Loucy (cell line): ENCODE measurements around the gene NAV2.

Experiments used
- H2AFZ ChIP-seq: fragments of 200-600 bp; sonication (generic); 2 replicates; pipeline ENCODE4 v1.6.0; 2016; ENCODE audit warnings: antibody characterized with exemption, mild to moderate bottlenecking, low read length, moderate library complexity
- H3F3A ChIP-seq: fragments of 200-600 bp; 2 replicates; pipeline ENCODE4 v1.6.0; 2016; ENCODE audit warnings: antibody characterized with exemption, low read depth, mild to moderate bottlenecking
- H3K27me3 ChIP-seq: fragments of 200-600 bp; sonication (generic); 2 replicates; pipeline ENCODE4 v1.6.1; 2014; ENCODE audit warnings: low read length, mild to moderate bottlenecking; ENCODE audit not compliant: insufficient read depth, poor library complexity, severe bottlenecking
- H3K36me3 ChIP-seq: fragments of 200-600 bp; sonication (generic); 2 replicates; pipeline ENCODE4 v1.6.1; 2016; ENCODE audit warnings: low read length; ENCODE audit not compliant: insufficient read depth
- H3K4me1 ChIP-seq: fragments of 200-600 bp; sonication (generic); 2 replicates; pipeline ENCODE4 v1.5.1; 2014; ENCODE audit warnings: low read length, mild to moderate bottlenecking; ENCODE audit not compliant: insufficient read depth, poor library complexity, severe bottlenecking
- H3K4me2 ChIP-seq: fragments of 200-600 bp; sonication (generic); 2 replicates; pipeline ENCODE4 v1.6.0; 2014; ENCODE audit warnings: antibody characterized with exemption, low read length, low read depth, mild to moderate bottlenecking; ENCODE audit not compliant: poor library complexity, severe bottlenecking
- H3K4me3 ChIP-seq: fragments of 200-600 bp; sonication (generic); 2 replicates; pipeline ENCODE4 v1.5.1; 2014; ENCODE audit warnings: low read length, mild to moderate bottlenecking, mixed read lengths; ENCODE audit not compliant: poor library complexity, severe bottlenecking
- H3K79me2 ChIP-seq: fragments of 200-600 bp; sonication (generic); 2 replicates; pipeline ENCODE4 v1.6.1; 2014; ENCODE audit warnings: low read length; ENCODE audit not compliant: insufficient read depth
- H3K9ac ChIP-seq: fragments of 200-600 bp; sonication (generic); 2 replicates; pipeline ENCODE4 v1.6.0; 2014; ENCODE audit warnings: mild to moderate bottlenecking, low read depth, low read length, moderate library complexity; ENCODE audit not compliant: poor library complexity, severe bottlenecking
- H3K9me2 ChIP-seq: fragments of 200-600 bp; sonication (generic); replicated peaks from 2 replicates; pipeline ENCODE4 v1.6.1; 2016; ENCODE audit warnings: low read depth, low read length, mixed read lengths
- H3K9me3 ChIP-seq: fragments of 200-600 bp; sonication (generic); 2 replicates; pipeline ENCODE4 v1.6.1; 2014; ENCODE audit warnings: mild to moderate bottlenecking, antibody characterized with exemption, low read length, low read depth; ENCODE audit not compliant: insufficient read depth
- H4K20me1 ChIP-seq: fragments of 200-600 bp; sonication (generic); 2 replicates; pipeline ENCODE4 v1.6.0; 2014; ENCODE audit warnings: antibody characterized with exemption, low read length, mild to moderate bottlenecking; ENCODE audit not compliant: insufficient read depth, poor library complexity, severe bottlenecking
- EZH2phosphoT487 ChIP-seq: fragments of 200-600 bp; IDR thresholded peaks from 2 replicates; pipeline ENCODE4 v1.6.1; 2018; ENCODE audit warnings: antibody characterized with exemption, mild to moderate bottlenecking, moderate library complexity, borderline replicate concordance
- TF ChIP-seq, protein P1 (sequence below): fragments of 200-600 bp; sonication (generic); conservative IDR thresholded peaks from 2 replicates; pipeline ENCODE4 v1.5.1; 2014; ENCODE audit warnings: mild to moderate bottlenecking, antibody characterized with exemption, low read length

The NAV2 gene, protein sequence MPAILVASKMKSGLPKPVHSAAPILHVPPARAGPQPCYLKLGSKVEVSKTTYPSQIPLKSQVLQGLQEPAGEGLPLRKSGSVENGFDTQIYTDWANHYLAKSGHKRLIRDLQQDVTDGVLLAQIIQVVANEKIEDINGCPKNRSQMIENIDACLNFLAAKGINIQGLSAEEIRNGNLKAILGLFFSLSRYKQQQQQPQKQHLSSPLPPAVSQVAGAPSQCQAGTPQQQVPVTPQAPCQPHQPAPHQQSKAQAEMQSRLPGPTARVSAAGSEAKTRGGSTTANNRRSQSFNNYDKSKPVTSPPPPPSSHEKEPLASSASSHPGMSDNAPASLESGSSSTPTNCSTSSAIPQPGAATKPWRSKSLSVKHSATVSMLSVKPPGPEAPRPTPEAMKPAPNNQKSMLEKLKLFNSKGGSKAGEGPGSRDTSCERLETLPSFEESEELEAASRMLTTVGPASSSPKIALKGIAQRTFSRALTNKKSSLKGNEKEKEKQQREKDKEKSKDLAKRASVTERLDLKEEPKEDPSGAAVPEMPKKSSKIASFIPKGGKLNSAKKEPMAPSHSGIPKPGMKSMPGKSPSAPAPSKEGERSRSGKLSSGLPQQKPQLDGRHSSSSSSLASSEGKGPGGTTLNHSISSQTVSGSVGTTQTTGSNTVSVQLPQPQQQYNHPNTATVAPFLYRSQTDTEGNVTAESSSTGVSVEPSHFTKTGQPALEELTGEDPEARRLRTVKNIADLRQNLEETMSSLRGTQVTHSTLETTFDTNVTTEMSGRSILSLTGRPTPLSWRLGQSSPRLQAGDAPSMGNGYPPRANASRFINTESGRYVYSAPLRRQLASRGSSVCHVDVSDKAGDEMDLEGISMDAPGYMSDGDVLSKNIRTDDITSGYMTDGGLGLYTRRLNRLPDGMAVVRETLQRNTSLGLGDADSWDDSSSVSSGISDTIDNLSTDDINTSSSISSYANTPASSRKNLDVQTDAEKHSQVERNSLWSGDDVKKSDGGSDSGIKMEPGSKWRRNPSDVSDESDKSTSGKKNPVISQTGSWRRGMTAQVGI (N-terminal part only)

DNA sequence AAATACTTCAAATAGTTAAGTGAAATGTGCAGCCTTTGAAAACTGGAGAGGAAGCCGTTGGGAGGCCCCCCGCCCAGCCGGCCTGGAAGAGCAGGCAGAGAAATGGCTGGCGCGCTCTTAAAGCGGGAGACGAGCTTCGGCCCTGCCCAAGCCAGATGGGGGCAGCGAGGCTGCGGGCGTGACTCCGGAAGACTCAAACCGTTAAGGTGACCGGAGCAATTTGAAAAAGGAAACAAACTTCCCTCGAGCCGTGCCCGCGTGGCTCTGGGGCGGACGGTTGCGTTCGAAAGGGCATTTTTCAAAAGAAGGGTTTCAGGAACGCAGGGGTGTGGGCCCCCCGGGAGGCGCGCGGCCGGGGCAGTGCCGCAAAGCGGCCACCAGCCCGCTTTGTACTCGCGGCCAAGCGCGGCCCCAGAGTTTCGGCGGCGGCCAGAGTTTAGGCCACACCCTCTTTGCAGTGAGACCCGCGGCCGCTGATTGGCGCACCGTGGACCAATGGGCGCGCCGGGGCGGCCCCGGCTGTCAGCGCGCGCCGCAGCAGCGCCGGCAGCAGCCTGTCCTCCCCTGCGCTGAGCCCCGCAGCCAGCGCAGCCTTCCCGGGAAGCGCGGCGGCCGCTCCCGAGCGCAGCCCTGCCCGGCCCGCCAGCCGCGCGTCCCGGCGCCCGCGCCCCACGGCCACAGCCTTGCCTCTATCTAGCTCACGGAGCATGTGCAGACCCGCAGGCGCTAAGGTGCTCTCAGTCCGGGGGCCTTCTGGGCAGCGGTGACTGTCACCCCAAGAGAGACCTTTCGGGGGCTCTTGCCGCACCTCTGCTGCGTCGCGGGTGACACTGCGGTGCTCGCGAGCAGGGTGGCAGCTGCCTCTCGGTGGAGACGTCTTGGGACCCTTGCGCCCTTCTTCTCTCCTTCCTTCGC is at the start of gene NAV2:
Gene NAV2 (plus strand): TSS at position 557 of the 915 bp plus-strand sequence. CDS start 859 bp downstream, outside the sequence.
- Histone ChIP-seq H2AFZ (peak within 1 kb of the TSS; percentile 79), H4K20me1 (no peaks in the 10 kb centered on the region), H3K9me3 (no peaks in the 10 kb centered on the region), H3F3A (no peaks in the 10 kb centered on the region), H3K79me2 (no peaks in the 10 kb centered on the region), H3K4me1 (no peaks in the 10 kb centered on the region), H3K36me3 (no peaks in the 10 kb centered on the region), H3K9ac (peak within 1 kb of the TSS; percentile 84), H3K4me2 (peak within 1 kb of the TSS; percentile 73), H3K9me2 (no peaks in the 10 kb centered on the region), H3K4me3 (peak within 1 kb of the TSS; percentile 73), H3K27me3 (no peaks in the 10 kb centered on the region)
- TF ChIP-seq, protein P1, sequence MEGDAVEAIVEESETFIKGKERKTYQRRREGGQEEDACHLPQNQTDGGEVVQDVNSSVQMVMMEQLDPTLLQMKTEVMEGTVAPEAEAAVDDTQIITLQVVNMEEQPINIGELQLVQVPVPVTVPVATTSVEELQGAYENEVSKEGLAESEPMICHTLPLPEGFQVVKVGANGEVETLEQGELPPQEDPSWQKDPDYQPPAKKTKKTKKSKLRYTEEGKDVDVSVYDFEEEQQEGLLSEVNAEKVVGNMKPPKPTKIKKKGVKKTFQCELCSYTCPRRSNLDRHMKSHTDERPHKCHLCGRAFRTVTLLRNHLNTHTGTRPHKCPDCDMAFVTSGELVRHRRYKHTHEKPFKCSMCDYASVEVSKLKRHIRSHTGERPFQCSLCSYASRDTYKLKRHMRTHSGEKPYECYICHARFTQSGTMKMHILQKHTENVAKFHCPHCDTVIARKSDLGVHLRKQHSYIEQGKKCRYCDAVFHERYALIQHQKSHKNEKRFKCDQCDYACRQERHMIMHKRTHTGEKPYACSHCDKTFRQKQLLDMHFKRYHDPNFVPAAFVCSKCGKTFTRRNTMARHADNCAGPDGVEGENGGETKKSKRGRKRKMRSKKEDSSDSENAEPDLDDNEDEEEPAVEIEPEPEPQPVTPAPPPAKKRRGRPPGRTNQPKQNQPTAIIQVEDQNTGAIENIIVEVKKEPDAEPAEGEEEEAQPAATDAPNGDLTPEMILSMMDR, result no peak
- TF ChIP-seq EZH2phosphoT487, result no peak

DNA sequence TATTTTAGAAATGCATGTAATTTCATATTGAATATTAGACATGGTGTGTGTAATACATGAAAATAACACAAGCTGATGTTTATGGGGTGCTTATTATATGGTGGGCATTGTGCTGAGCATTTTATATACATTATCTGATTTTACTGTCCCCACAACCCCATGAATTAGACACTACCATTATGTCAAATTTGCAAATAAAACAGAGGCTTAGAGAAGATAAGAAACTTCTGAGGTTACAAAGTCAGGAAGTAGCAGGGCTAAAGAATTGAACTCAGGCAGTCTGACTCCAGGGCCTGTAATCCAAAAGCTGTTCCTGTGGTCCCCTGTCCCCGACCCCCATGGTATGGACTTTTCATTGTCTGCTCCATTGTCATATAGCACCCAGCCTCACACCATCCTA is 49.4 kb upstream of the NAV2 start:
- peak overlapping the region; percentile 1 for H3K4me2 ChIP-seq
- H3K4me3 ChIP-seq, result no peak overlapping the region
- H2AFZ ChIP-seq, result no peak overlapping the region
- H3K9me2 ChIP-seq, result no peaks in the 10 kb centered on the region
- H3F3A ChIP-seq, result no peaks in the 10 kb centered on the region; the same call in 1 of the 2 replicates
- no peaks in the 10 kb centered on the region for H3K9me3 ChIP-seq
- H3K9ac ChIP-seq, result no peak overlapping the region
- peaks cover 36% of the 10 kb centered on the region for H3K4me1 ChIP-seq
- no peaks in the 10 kb centered on the region for H3K36me3 ChIP-seq
- TF ChIP-seq, protein P1, result no peak
- no peak for TF ChIP-seq EZH2phosphoT487
- no peaks in the 10 kb centered on the region for H4K20me1 ChIP-seq
- H3K79me2 ChIP-seq, result no peaks in the 10 kb centered on the region
- no peaks in the 10 kb centered on the region for H3K27me3 ChIP-seq
